Stimulated activated CD4-positive, alpha-beta T cell treated with anti-CD3 and anti-CD28 coated beads, Interleukin-4, amount 100 ng/mL, for 48 hours (primary cell): ENCODE data around the gene MAML1.
A peak's percentile ranks its signal among the peaks of the same experiment; 100 is the strongest.
"Not testable (repeated sequence)": the region's sequence is repeated elsewhere in the genome, so short reads cannot be mapped to it uniquely, and the experiment has no call there.

Experiments used
- DNase-seq, 2 donors: peaks; one replicate each; pipeline ENCODE4 v3.0.0-alpha.2; 2020; ENCODE audit warnings: low read depth in 2 of 2

Gene MAML1

DNA sequence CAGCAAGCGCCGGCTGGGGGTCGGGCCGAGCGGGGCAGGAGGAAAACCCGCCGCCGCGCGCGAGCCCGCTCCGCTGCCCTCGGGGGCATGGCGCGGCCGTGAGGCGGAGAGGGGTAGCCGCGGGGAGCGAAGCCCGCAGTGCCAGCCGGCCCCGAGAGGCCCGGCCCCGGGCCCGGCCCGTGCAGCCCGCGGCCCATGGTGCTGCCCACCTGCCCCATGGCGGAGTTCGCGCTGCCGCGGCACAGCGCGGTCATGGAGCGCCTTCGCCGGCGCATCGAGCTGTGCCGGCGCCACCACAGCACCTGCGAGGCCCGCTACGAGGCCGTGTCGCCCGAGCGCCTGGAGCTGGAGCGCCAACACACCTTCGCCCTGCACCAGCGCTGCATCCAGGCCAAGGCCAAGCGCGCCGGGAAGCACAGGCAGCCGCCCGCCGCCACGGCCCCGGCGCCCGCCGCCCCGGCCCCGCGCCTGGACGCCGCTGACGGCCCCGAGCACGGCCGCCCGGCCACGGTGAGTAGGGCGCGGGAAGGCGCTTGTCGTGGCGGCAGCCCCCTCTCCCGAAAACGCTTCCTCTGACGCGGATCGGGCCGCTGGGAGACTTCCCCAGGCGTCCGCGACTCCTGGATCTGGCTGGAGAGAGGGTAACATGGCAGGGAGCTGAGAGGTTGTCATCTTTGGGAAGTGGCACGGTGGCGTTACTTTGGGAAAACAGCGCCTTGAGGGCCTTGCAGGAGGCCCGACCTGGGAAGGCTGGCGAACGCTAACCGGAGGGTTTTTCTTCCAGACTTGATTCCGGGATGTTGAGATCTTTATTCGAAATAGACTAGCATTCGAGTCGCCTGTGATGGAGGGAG lies 523 bp downstream of the MAML1 start:
- peak; percentile 16 to 24 for DNase-seq

GRCh38 chr5:179733772-179734126 lies 1.1 kb downstream of the MAML1 start:
- no peak for DNase-seq

DNA sequence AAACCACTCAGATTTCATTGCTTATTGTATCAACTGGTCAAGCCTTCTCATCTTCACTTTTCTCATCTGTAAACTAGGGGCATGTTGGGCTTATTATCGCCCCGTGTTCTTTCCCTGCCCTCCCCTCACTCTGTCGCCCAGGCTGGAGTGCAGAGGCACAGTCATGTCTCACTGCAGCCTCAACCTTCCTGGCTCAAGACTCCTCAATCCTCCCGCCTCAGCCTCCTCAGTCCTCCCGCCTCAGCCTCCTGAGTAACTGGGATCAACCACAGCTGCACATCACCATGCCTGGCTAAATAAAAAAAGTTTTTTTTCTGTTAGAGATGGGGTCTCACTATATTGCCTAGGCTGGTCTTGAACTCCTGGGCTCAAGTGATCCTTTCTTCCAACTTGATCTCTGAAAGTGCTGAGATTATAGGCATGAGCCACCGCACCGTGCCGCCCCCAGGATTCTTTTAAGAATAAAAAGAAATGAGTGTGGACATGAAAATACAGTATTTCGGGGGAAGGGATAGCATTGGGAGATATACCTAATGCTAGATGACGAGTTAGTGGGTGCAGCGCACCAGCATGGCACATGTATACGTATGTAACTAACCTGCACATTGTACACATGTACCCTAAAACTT lies 2.0 kb downstream of the MAML1 start:
- DNase-seq: no peak

- no peak for DNase-seq
These were observed 6.1 kb downstream of the MAML1 start for GRCh38 chr5:179738742-179739141.

GRCh38 chr5:179744106-179744505 lies 11.5 kb downstream of the MAML1 start:
- DNase-seq: not testable (repeated sequence)

DNA sequence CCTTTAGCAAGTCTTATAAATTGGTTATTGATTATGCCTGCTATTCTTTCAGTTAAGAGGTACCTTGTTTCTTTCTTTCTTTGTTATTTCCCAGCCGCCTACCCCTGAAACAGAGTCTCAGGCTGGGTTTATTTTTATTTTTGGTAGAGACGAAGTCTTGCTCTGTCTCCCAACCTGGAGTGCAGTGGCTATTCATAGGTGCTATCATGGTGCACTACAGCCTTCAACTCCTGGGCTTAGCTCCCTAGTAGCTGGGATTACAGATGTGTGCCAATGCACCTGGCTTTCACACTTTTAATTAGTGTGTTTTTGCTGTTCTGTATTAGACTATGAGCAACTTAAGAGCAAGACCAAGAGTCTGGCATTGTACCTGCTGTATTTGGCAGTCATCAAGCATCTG lies 14.2 kb downstream of the MAML1 start:
- DNase-seq: no peak

- DNase-seq: no peak
These were observed 15.2 kb downstream of the MAML1 start for GRCh38 chr5:179747811-179748210.

DNA sequence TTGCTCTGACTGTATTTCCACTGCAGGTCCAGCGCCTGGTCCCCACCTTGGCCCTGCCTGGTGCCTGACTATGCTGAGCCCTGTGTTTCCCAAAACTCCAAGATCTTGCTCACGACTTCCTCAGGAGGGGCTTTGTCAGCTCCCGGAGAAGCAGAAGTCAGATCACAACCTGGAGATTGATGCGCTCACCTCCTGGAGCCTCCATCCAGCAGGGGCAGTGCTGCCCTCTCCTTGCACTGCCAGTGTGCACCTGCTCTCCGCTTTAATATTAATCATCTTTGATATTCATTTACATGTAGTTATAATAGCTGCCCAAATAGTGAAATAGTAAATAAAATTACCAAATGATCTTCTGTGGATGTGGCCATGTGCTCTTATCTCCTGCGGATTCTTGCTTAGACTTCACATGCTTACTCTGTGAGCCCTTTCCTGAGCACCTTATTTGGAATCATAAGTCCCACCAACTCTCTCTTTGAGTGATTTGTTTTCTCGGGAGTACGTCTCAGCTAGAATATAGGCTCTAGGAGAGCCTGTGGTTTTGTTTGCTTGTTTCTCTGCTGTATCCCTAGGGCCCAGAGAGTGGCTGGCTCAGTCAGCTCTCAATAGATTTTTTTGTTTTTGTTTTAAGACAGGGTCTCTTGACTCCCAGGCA lies 17.4 kb downstream of the MAML1 start:
- no peak for DNase-seq

GRCh38 chr5:179753971-179754370 lies 21.3 kb downstream of the MAML1 start:
- DNase-seq: no peak

GRCh38 chr5:179755022-179755421 lies 22.4 kb downstream of the MAML1 start:
- DNase-seq: no peak

DNA sequence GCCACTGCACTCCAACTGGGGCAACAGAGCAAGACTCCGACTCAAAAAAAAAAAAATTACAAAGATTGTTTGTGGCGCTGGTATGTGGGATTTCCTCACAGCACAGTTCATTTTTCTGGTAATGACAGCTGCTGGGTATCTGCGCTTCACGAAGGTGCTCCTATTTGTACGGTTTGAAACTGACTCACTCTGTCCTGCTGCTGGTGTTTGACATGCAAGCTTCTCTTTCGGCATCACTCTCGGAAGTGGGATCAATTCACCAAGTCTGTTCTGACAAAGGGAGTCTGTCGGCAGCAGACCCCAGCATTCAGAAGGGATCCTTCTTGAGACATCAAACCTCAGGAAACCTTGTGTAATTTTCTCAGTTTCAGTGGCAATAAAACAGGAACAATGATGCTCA lies 26.3 kb downstream of the MAML1 start:
- no peak for DNase-seq

DNA sequence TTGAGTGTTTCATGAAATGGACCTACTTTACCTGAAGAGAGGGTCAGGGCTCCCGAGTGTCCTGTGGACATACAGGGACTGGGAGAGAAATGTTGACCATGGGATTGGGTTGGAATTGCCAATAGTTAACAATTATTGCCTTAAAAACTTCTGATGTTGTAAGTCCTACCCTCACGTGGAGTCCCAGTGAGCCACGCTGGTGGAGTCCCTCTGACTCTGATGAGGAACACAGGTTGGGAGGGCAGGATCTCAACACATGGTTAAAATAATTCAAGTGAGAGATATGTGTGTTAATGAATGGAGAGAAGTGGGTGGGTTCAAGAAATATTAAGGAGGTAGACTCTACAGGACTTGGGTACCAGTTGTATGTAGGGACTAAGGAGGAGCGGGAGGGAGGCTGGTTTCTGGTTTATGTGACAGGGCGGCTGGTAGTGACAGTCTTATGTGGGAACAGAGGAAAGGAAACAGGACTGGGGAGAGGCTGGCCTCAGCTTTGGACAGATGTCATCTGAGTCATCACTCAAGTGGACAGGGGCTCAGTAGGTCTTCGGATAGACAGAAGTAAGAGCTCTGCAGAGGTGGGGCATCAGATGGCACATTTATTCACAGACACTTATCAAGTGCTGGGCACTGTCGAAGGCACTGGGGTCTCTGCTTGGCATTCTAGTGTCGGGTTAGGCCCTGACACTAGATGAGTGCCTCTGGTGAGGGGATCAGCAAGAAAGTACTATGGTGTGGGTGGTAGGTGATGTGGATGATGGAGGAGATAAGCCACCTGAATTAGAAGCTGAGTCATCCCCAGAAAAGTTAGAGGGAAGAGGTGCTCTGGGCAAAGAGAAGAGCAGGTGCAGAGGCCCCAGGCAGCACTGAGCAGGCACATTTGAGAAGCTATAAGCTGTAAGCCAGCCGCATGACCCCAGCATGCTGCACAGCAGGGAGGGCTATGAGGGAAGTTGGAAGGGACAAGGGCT lies 27.2 kb downstream of the MAML1 start:
- peak; percentile 3 to 16 for DNase-seq

DNA sequence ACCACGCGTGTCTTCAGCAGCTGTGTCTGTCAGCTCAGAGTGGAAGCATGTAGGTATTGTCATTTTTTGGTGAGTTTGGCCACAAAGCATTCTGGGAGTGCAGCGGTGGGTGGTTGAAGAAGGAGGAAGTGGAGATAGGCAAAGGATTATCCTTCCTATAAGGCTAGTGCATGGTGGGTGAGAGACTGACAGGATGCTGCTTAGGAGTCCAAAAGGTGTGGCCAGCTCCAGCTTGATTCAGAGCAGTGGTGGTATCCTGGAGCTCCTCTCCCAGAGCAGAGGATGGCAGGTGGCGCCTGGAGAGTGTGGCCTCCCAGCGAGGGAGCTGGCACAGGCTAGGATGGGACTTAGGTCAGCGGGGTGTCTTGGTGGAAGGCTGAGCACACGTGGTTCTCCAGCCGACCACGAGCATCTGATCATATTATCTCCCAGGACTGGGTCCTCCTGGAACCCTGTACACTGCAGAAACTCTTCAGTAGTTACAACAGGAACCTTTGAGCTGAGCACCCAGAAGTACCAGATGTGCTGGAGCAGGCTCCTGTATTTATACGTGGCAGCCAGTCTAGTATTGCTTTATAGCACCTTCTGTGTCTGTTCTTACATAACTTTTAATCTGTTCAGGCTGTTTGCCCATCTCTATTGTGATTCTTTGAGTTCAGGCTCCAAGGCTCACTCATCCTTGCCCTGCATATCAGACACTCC lies 29.6 kb downstream of the MAML1 start:
- no peak for DNase-seq

DNA sequence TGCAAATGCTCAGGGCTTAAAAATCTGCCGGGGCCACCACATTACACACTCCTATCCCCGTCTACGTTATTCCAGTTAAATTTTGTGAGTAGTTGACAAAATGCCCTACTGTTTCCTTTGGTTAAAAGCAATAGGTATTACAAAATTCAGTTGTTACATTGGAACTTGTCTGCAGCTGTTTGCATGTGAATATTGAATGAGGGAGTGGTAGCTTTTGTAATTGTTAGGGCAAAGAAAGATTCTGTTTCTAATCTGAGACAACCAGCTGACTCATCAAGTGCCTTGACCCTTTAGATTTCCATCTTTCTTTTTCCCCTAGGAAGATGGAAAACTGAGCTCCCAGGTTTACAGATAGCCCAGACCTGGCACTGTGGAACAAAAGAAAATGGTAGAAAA lies 30.2 kb downstream of the MAML1 start:
- DNase-seq: no peak

GRCh38 chr5:179763215-179763945 lies 30.8 kb downstream of the MAML1 start:
- DNase-seq: peak; percentile 18 to 32

DNA sequence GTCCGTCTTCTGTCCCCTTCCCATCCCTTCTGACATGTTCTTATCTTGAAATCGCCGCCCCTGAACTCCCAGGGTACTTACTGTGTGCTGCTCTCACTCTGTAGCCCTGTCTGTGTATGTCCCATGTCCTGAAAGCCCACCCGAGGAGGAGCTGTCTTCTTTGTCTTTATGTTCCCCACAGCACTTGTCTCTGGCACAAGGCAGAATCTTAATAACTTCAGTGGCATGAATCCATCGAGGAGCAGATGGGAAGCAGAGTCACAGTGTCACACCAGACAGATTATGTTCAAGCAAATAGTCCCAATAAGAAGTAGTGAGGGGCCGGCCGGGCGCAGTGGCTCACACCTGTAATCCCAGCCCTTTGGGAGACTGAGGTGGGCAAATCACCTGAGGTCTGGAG lies 31.4 kb downstream of the MAML1 start:
- no peak for DNase-seq

GRCh38 chr5:179765400-179765799 lies 32.8 kb downstream of the MAML1 start:
- DNase-seq: no peak

GRCh38 chr5:179766021-179766725 lies 33.6 kb downstream of the MAML1 start:
- DNase-seq: no peak

DNA sequence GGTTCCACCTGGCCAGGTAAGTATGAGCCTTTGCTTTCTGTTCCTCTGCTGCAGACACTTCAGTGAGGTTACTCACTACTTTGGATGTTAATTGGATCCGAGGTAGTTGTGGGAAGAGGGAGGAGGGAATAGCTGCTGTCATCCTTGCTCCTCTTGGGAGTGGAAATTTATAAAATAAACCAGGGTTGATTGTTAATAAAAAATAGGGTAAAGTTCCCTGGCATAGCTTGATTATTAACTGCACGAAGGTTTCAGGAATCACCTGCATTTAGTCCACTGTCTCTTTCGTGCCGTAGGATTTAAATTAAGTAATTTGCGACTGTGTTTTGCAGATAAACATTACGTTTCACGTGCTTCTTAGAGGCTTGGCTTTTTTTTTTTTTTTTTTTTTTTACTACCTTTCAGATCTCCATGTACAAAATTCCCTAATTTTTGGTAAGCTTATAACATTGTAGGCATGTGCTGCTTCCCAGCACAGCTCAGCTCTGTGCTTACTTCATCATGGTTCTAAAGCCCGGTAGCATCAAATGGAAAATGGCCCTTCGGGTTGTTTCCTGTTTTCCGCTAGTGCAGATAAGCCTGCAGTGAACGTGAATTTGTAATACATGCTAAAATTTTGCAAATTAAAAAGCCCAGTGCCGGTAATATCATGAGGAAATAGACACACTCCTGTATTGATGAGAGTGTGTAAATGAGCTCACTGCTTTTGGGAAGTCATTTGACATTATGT lies 34.3 kb downstream of the MAML1 start:
- no peak for DNase-seq
